A549 (cell line): ENCODE data around the gene LRIG1. TPM values are rescaled to one million over a fixed set of nuclear protein-coding genes. Genes with fewer than 3 reads are reported as not detected.
A peak's percentile ranks its signal among the peaks of the same experiment; 100 is the strongest.

Source experiments
- ATAC-seq, 2 experiments: fragments of 200-7000 bp in 1 of 2; fragments of >200 bp in 1 of 2; cut with Nextera tagmentation in 1 of 2; cut with Tn5 transposase in 1 of 2; 3 replicates each; pipeline versions ENCODE4 v1.8.0 to v1.9.1; 2018 to 2020; ENCODE audit warnings: mild to moderate bottlenecking in 1 of 2, moderate library complexity in 1 of 2
- CTCF ChIA-PET: fragments of 300-600 bp; sonication (Branson Sonifier 250); formaldehyde crosslinking; extraction: SDS; loops from one replicate; lab custom pipeline; 2021; ENCODE audit warnings: antibody characterized with exemption, inconsistent platforms; lab: Yijun Ruan, JAX
- POLR2A ChIA-PET: fragments of 350-600 bp; formaldehyde crosslinking; extraction: SDS; loops from one replicate; lab custom pipeline; 2021; ENCODE audit warnings: antibody characterized with exemption, inconsistent platforms; lab: Yijun Ruan, JAX
- DNase-seq, 2 experiments: peaks; one replicate each; pipeline versions ENCODE4 v3.0.0 to v3.0.0-alpha.2; 2011 to 2016; ENCODE audit warnings: low read depth in 1 of 2, low spot score in 1 of 2
- FAIRE-seq: peaks from 2 replicates; lab custom pipeline; 2011; peaks lifted over from hg19 to GRCh38; lab: Jason Lieb, UNC
- H3K27ac ChIP-seq, 2 experiments: fragments of >200 bp; sonication (Bioruptor Twin); formaldehyde crosslinking; 3 replicates each; pipeline ENCODE4 v1.5.1; 2016 to 2017
- H3K4me1 ChIP-seq: fragments of >200 bp; sonication (Bioruptor Twin); formaldehyde crosslinking; 3 replicates; pipeline ENCODE4 v1.6.1; 2016
- H3K4me2 ChIP-seq: fragments of >200 bp; sonication (Bioruptor Twin); formaldehyde crosslinking; 3 replicates; pipeline ENCODE4 v1.6.1; 2016
- H3K4me3 ChIP-seq: fragments of >200 bp; sonication (Bioruptor Twin); formaldehyde crosslinking; 3 replicates; pipeline ENCODE4 v1.5.1; 2016
- H3K9me3 ChIP-seq: fragments of >200 bp; sonication (Bioruptor Twin); formaldehyde crosslinking; 3 replicates; pipeline ENCODE4 v1.6.1; 2016
- CBX2 ChIP-seq: fragments of 200-600 bp; sonication (generic); IDR thresholded peaks from 2 replicates; pipeline ENCODE4 v1.6.1; 2016; ENCODE audit warnings: low read depth, mild to moderate bottlenecking, borderline replicate concordance
- CBX8 ChIP-seq: fragments of 200-600 bp; sonication (generic); IDR thresholded peaks from 2 replicates; pipeline ENCODE4 v1.6.1; 2016
- EHMT2 ChIP-seq: fragments of 200-600 bp; sonication (generic); IDR thresholded peaks from 2 replicates; pipeline ENCODE4 v1.6.1; 2016; ENCODE audit warnings: antibody characterized with exemption, low read depth, mild to moderate bottlenecking, moderate library complexity
- EP300 ChIP-seq, 2 experiments: fragments of >200 bp; sonication (Bioruptor Twin); formaldehyde crosslinking; IDR thresholded peaks; 2 replicates in 1 of 2; 3 replicates in 1 of 2; pipeline ENCODE4 v1.6.1; 2016 to 2017
- ESRRA ChIP-seq: fragments of 150-350 bp; IDR thresholded peaks from 2 replicates; pipeline ENCODE4 v1.6.1; 2014; ENCODE audit warnings: mild to moderate bottlenecking, low read length, borderline replicate concordance
- FOSL2 ChIP-seq, 2 experiments: fragments of 450-650 bp in 1 of 2; fragments of >200 bp in 1 of 2; sonication (Bioruptor Twin) in 1 of 2; formaldehyde crosslinking; IDR thresholded peaks; 2 replicates each; pipeline versions ENCODE4 v1.5.0 to v1.6.1; 2016 to 2020; ENCODE audit warnings: mild to moderate bottlenecking in 1 of 2, moderate library complexity in 1 of 2
- FOXS1 ChIP-seq: fragments of 250-450 bp; sonication (Bioruptor Pico); IDR thresholded peaks from 2 replicates; pipeline ENCODE4 v1.5.0; 2020; ENCODE audit warnings: mild to moderate bottlenecking, moderate library complexity
- HEYL ChIP-seq: fragments of 250-450 bp; sonication (Bioruptor Pico); IDR thresholded peaks from 2 replicates; pipeline ENCODE4 v1.8.0; 2021; ENCODE audit warnings: mild to moderate bottlenecking, moderate library complexity
- HOXB13 ChIP-seq: fragments of 250-450 bp; sonication (Bioruptor Pico); IDR thresholded peaks from 2 replicates; pipeline ENCODE4 v1.5.0; 2020; ENCODE audit warnings: low read depth, mild to moderate bottlenecking, moderate library complexity
- JUNB ChIP-seq: fragments of >200 bp; sonication (Bioruptor Twin); formaldehyde crosslinking; IDR thresholded peaks from 2 replicates; pipeline ENCODE4 v1.6.1; 2016
- KDM1A ChIP-seq: fragments of 200-600 bp; sonication (generic); IDR thresholded peaks from 2 replicates; pipeline ENCODE4 v1.6.1; 2016; ENCODE audit warnings: low read depth, mild to moderate bottlenecking
- MAFK ChIP-seq: fragments of 450-650 bp; IDR thresholded peaks from 2 replicates; pipeline ENCODE4 v1.6.1; 2014; ENCODE audit not compliant: partially characterized antibody
- MAZ ChIP-seq: fragments of 150-350 bp; IDR thresholded peaks from 2 replicates; pipeline ENCODE4 v1.6.1; 2014; ENCODE audit warnings: antibody characterized with exemption, low read depth, low read length, borderline replicate concordance
- MYC ChIP-seq: IDR thresholded peaks from 2 replicates; pipeline ENCODE4 v1.6.1; 2012; ENCODE audit warnings: mild to moderate bottlenecking, inconsistent platforms, low read length, improper control_type of control experiment, borderline replicate concordance
- POLR2AphosphoS2 ChIP-seq: conservative IDR thresholded peaks from 2 replicates; pipeline ENCODE4 v1.6.1; 2012; ENCODE audit warnings: low read length, improper control_type of control experiment, inconsistent platforms
- RFX5 ChIP-seq: fragments of 450-650 bp; IDR thresholded peaks from 2 replicates; pipeline ENCODE4 v1.7.1; 2014; ENCODE audit warnings: antibody characterized with exemption, mild to moderate bottlenecking, moderate library complexity
- TFCP2L1 ChIP-seq: fragments of 250-450 bp; sonication (Bioruptor Pico); IDR thresholded peaks from 2 replicates; pipeline ENCODE4 v1.5.0; 2021; ENCODE audit warnings: mild to moderate bottlenecking
- TP53 ChIP-seq: fragments of 250-450 bp; sonication (Bioruptor Pico); IDR thresholded peaks from 2 replicates; pipeline ENCODE4 v1.5.0; 2021; ENCODE audit warnings: mild to moderate bottlenecking, moderate library complexity
- ZC3H11A ChIP-seq: fragments of 450-650 bp; IDR thresholded peaks from 2 replicates; pipeline ENCODE4 v1.6.1; 2014; ENCODE audit warnings: antibody characterized with exemption, mild to moderate bottlenecking
- ZNF302 ChIP-seq: fragments of 250-450 bp; sonication (Bioruptor Pico); IDR thresholded peaks from 2 replicates; pipeline ENCODE4 v1.9.0; 2021; ENCODE audit warnings: inconsistent platforms, mild to moderate bottlenecking, moderate library complexity
- ZSCAN20 ChIP-seq: fragments of 250-450 bp; sonication (Bioruptor Pico); IDR thresholded peaks from 2 replicates; pipeline ENCODE4 v1.8.0; 2022; ENCODE audit warnings: mild to moderate bottlenecking, moderate library complexity
- WGBS: methylation state at CpG from one replicate; pipeline ENCODE4 v1.1.6; 2017; ENCODE audit errors: missing lambda C conversion rate; 5-methylcytosine and 5-hydroxymethylcytosine counted together
- polyA plus RNA-seq, 4 experiments: library from polyadenylated mRNA; depleted of rRNA in 3 of 4; stranded (reverse); fragments of >200 nt; fragmentation: RNase III in 1 of 4; extraction: RNeasy Plus Mini Kit Qiagen cat#74134 plus additional on column Dnase treatment in 1 of 4; gene quantifications; 2 replicates in 3 of 4; 3 replicates in 1 of 4; pipeline ENCODE4 v1.2.3, GENCODE V29; 2011 to 2017
- TF ChIP-seq, protein P1 (sequence below): fragments of 450-650 bp; IDR thresholded peaks from 2 replicates; pipeline ENCODE4 v1.6.1; 2014; ENCODE audit warnings: antibody characterized with exemption
- TF ChIP-seq, protein P2 (sequence below): fragments of >200 bp; sonication (Bioruptor Twin); formaldehyde crosslinking; IDR thresholded peaks from 2 replicates; pipeline ENCODE4 v1.6.1; 2016
- TF ChIP-seq, protein P3 (sequence below): IDR thresholded peaks from 2 replicates; pipeline ENCODE4 v1.6.1; 2012
- TF ChIP-seq, protein P4 (sequence below): fragments of >200 bp; sonication (Bioruptor Twin); formaldehyde crosslinking; IDR thresholded peaks from 3 replicates; pipeline ENCODE4 v1.6.1; 2016
- TF ChIP-seq, protein P5 (sequence below): IDR thresholded peaks from 2 replicates; pipeline ENCODE4 v1.6.1; 2012; ENCODE audit warnings: low read depth, borderline replicate concordance
- TF ChIP-seq, protein P6 (sequence below): fragments of 250-450 bp; sonication (Bioruptor Pico); IDR thresholded peaks from 2 replicates; pipeline ENCODE4 v1.5.0; 2020; ENCODE audit warnings: low read depth, mild to moderate bottlenecking, moderate library complexity
- TF ChIP-seq, protein P7 (sequence below): fragments of 250-450 bp; sonication (Bioruptor Pico); IDR thresholded peaks from 2 replicates; pipeline ENCODE4 v1.5.0; 2021; ENCODE audit warnings: mild to moderate bottlenecking, moderate library complexity, borderline replicate concordance
- TF ChIP-seq, protein P8 (sequence below): fragments of 150-350 bp; IDR thresholded peaks from 2 replicates; pipeline ENCODE4 v1.6.1; 2014; ENCODE audit warnings: low read depth, mild to moderate bottlenecking, low read length

Gene LRIG1
- polyA plus RNA-seq, 2 of the 4 experiments (the other 2 are of a cell fraction), result 1.8 to 6.2 TPM

DNA sequence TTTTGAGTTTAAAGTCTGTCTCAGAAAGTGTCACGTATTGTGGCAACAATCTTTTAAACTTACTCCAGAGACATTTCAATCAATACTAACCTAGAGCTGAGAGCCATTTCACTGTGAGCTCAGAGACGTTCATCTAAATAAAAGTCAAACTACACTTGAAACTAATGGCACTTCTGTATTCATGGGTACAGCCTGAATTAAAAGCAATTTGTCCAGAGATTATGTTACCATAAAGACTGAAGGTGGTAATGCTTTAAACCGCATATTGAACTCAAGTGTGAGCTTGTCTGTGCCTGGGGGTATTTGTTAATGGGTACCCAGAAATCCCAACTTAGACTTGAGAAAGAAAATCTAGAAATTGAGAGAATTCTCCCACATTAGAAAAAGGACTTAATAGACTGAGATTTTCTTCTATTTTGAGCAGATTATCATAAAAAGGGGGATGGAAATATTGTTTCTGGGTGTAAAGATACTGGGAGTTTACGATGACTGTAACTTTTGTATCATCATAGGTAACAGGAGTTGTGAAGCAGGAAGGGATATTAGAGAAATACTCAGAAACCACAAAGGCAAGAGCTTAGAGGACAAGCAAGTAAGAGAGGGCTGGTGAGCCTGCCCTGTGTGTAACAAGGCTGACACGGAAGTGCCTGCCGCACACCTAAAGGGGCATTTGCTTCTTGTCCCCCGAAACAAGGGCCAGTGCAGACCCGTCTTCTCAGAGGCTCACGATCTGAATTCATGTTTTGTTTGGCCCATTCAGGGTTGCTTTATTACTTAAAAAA, 36.9 kb downstream of the LRIG1 start:
- FAIRE-seq, result no peak
- no peak overlapping the region for H3K4me3 ChIP-seq
- peak overlapping the region; percentile 21; the same call in 1 of the 3 replicates for H3K4me2 ChIP-seq
- ChIA-PET POLR2A (no interaction called here), CTCF (no interaction called here)
- no peak for TF ChIP-seq EP300 (IDR thresholded peaks at IDR 0.05)
- no peak for TF ChIP-seq ESRRA
- no peak for TF ChIP-seq TFCP2L1 (CRISPR knock-in tag)
- no peak for TF ChIP-seq CBX8
- no peak for TF ChIP-seq POLR2AphosphoS2
- no peak for TF ChIP-seq CBX2
- no peak for TF ChIP-seq TP53 (CRISPR knock-in tag)
- TF ChIP-seq RFX5, result no peak
- TF ChIP-seq, protein P1, sequence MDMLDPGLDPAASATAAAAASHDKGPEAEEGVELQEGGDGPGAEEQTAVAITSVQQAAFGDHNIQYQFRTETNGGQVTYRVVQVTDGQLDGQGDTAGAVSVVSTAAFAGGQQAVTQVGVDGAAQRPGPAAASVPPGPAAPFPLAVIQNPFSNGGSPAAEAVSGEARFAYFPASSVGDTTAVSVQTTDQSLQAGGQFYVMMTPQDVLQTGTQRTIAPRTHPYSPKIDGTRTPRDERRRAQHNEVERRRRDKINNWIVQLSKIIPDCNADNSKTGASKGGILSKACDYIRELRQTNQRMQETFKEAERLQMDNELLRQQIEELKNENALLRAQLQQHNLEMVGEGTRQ, result no peak
- TF ChIP-seq FOXS1 (CRISPR knock-in tag), result no peak
- TF ChIP-seq JUNB, result no peak
- TF ChIP-seq, protein P2, sequence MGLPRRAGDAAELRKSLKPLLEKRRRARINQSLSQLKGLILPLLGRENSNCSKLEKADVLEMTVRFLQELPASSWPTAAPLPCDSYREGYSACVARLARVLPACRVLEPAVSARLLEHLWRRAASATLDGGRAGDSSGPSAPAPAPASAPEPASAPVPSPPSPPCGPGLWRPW, result no peak
- no peak for TF ChIP-seq MYC
- TF ChIP-seq, protein P3, sequence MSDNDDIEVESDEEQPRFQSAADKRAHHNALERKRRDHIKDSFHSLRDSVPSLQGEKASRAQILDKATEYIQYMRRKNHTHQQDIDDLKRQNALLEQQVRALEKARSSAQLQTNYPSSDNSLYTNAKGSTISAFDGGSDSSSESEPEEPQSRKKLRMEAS, result no peak
- TF ChIP-seq KDM1A, result no peak
- TF ChIP-seq ZNF302 (CRISPR knock-in tag), result no peak
- TF ChIP-seq, protein P4, sequence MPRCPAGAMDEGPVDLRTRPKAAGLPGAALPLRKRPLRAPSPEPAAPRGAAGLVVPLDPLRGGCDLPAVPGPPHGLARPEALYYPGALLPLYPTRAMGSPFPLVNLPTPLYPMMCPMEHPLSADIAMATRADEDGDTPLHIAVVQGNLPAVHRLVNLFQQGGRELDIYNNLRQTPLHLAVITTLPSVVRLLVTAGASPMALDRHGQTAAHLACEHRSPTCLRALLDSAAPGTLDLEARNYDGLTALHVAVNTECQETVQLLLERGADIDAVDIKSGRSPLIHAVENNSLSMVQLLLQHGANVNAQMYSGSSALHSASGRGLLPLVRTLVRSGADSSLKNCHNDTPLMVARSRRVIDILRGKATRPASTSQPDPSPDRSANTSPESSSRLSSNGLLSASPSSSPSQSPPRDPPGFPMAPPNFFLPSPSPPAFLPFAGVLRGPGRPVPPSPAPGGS, result no peak
- TF ChIP-seq FOSL2 (IDR thresholded peaks at IDR 0.05), result no peak
- TF ChIP-seq FOSL2 (CRISPR knock-in tag; IDR thresholded peaks at IDR 0.05), result no peak
- TF ChIP-seq, protein P5, sequence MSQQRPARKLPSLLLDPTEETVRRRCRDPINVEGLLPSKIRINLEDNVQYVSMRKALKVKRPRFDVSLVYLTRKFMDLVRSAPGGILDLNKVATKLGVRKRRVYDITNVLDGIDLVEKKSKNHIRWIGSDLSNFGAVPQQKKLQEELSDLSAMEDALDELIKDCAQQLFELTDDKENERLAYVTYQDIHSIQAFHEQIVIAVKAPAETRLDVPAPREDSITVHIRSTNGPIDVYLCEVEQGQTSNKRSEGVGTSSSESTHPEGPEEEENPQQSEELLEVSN, result no peak
- DNase-seq, result no peak
- H3K4me1 ChIP-seq, result peaks cover 13% of the 10 kb centered on the region; the same call in 2 of the 3 replicates
- 84% methylated on average over 9 of the region's 9 CpGs for WGBS
- H3K9me3 ChIP-seq, result no peaks in the 10 kb centered on the region
- no peak for ATAC-seq
- H3K27ac ChIP-seq, result no peak overlapping the region

DNA sequence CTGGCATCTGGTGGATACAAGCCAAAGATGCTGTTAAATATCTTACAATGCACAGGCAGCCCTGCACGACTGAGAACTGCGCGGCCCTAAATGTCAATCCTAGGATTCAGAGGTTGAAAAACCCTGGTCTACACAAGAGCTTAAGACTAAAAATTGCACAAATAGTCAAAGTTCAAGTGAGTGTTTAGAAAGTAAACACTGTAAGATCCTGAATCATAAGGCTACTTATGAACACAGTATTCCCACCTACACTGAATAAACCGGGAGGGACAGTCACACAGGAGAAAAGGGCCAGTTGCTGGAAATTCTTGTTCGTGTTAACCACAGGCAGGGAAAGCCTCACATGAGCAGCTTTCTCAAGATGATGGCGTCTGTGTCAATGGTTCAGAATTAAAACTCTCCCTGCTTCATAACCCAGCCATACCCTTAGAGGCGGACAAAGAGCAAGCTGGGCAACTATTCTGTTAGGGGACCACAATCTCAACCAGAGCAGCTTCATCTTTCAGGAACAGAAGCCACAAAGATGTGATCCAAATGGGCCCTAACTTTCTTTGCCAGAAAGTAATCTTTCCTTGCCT, 37.7 kb downstream of the LRIG1 start:
- peak in 1 of 2 experiments; percentile 52; a peak in 2 of 6 replicates for ATAC-seq
- Histone ChIP-seq H3K4me3 (no peak overlapping the region), H3K9me3 (no peaks in the 10 kb centered on the region), H3K27ac (no peak overlapping the region), H3K4me1 (peaks cover 13% of the 10 kb centered on the region; the same call in 2 of the 3 replicates), H3K4me2 (peak overlapping the region; percentile 21; the same call in 2 of the 3 replicates)
- FAIRE-seq, result no peak
- ChIA-PET CTCF (no interaction called here), POLR2A (no interaction called here)
- WGBS, result 37% methylated on average over 7 of the region's 7 CpGs
- DNase-seq, result peak in 1 of 2 experiments; percentile 22
- no peak for TF ChIP-seq CBX8
- TF ChIP-seq MAFK, result no peak
- TF ChIP-seq MAZ, result no peak
- TF ChIP-seq, protein P6, sequence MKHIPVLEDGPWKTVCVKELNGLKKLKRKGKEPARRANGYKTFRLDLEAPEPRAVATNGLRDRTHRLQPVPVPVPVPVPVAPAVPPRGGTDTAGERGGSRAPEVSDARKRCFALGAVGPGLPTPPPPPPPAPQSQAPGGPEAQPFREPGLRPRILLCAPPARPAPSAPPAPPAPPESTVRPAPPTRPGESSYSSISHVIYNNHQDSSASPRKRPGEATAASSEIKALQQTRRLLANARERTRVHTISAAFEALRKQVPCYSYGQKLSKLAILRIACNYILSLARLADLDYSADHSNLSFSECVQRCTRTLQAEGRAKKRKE (CRISPR knock-in tag), result no peak
- no peak for TF ChIP-seq HEYL
- TF ChIP-seq ZSCAN20 (CRISPR knock-in tag), result no peak
- no peak for TF ChIP-seq EHMT2
- TF ChIP-seq TFCP2L1 (CRISPR knock-in tag), result no peak
- no peak for TF ChIP-seq JUNB
- no peak for TF ChIP-seq ZC3H11A
- TF ChIP-seq, protein P7, sequence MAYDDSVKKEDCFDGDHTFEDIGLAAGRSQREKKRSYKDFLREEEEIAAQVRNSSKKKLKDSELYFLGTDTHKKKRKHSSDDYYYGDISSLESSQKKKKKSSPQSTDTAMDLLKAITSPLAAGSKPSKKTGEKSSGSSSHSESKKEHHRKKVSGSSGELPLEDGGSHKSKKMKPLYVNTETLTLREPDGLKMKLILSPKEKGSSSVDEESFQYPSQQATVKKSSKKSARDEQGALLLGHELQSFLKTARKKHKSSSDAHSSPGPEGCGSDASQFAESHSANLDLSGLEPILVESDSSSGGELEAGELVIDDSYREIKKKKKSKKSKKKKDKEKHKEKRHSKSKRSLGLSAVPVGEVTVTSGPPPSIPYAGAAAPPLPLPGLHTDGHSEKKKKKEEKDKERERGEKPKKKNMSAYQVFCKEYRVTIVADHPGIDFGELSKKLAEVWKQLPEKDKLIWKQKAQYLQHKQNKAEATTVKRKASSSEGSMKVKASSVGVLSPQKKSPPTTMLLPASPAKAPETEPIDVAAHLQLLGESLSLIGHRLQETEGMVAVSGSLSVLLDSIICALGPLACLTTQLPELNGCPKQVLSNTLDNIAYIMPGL (CRISPR knock-in tag), result no peak
- TF ChIP-seq, protein P8, sequence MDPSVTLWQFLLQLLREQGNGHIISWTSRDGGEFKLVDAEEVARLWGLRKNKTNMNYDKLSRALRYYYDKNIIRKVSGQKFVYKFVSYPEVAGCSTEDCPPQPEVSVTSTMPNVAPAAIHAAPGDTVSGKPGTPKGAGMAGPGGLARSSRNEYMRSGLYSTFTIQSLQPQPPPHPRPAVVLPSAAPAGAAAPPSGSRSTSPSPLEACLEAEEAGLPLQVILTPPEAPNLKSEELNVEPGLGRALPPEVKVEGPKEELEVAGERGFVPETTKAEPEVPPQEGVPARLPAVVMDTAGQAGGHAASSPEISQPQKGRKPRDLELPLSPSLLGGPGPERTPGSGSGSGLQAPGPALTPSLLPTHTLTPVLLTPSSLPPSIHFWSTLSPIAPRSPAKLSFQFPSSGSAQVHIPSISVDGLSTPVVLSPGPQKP, result no peak
- no peak for TF ChIP-seq HOXB13 (CRISPR knock-in tag)
- TF ChIP-seq, protein P3, result no peak
